Measurements from ENCODE around the gene KIDINS220. TPM values are rescaled to one million over a fixed set of nuclear protein-coding genes. Genes with fewer than 3 reads are reported as not detected.

The KIDINS220 gene
- total RNA-seq, 1 donor from 2014 or later, result 96.7 TPM

GRCh38 chr2:8774371-8774770, 63.0 kb downstream of the KIDINS220 start:
- H3K27ac Mint-ChIP-seq, result no peak overlapping the region
- H3K9me3 Mint-ChIP-seq (ENCODE audit: low read depth), result no peaks in the 10 kb centered on the region
- no peaks in the 10 kb centered on the region for H3K4me1 Mint-ChIP-seq (ENCODE audit: low read depth)
- TF ChIP-seq CTCF (IDR thresholded peaks at IDR 0.05; ENCODE audit: unreplicated experiment), result no peak
- H3K27me3 Mint-ChIP-seq, result no peaks in the 10 kb centered on the region
- H3K4me3 Mint-ChIP-seq (ENCODE audit: low read depth), result no peak overlapping the region
- H3K36me3 Mint-ChIP-seq (ENCODE audit: insufficient read depth), result peaks cover 35% of the 10 kb centered on the region
- no peak for DNase-seq (ENCODE audit: low spot score, unreplicated experiment)

GRCh38 chr2:8767324-8767723, 70.1 kb downstream of the KIDINS220 start:
- Mint-ChIP-seq H3K4me3 (ENCODE audit: low read depth) (no peak overlapping the region), H3K9me3 (ENCODE audit: low read depth) (no peaks in the 10 kb centered on the region), H3K36me3 (ENCODE audit: insufficient read depth) (peaks cover 25% of the 10 kb centered on the region), H3K27ac (no peak overlapping the region), H3K27me3 (no peaks in the 10 kb centered on the region), H3K4me1 (ENCODE audit: low read depth) (no peaks in the 10 kb centered on the region)
- no peak for TF ChIP-seq CTCF (IDR thresholded peaks at IDR 0.05; ENCODE audit: unreplicated experiment)
- DNase-seq (ENCODE audit: low spot score, unreplicated experiment), result no peak

GRCh38 chr2:8761529-8762164, 75.8 kb downstream of the KIDINS220 start:
- H3K27ac Mint-ChIP-seq, result no peak overlapping the region
- no peak overlapping the region for H3K4me3 Mint-ChIP-seq (ENCODE audit: low read depth)
- DNase-seq (ENCODE audit: low spot score, unreplicated experiment), result no peak
- H3K4me1 Mint-ChIP-seq (ENCODE audit: low read depth), result no peaks in the 10 kb centered on the region
- no peaks in the 10 kb centered on the region for H3K27me3 Mint-ChIP-seq
- peaks cover 30% of the 10 kb centered on the region for H3K36me3 Mint-ChIP-seq (ENCODE audit: insufficient read depth)
- TF ChIP-seq CTCF (IDR thresholded peaks at IDR 0.05; ENCODE audit: unreplicated experiment), result peak; percentile 68
- peaks cover 7% of the 10 kb centered on the region for H3K9me3 Mint-ChIP-seq (ENCODE audit: low read depth)

GRCh38 chr2:8756716-8757115, 80.7 kb downstream of the KIDINS220 start:
- H3K4me1 Mint-ChIP-seq (ENCODE audit: low read depth), result no peaks in the 10 kb centered on the region

GRCh38 chr2:8756230-8756629, 81.2 kb downstream of the KIDINS220 start:
- no peak for DNase-seq (ENCODE audit: low spot score, unreplicated experiment)
- H3K4me1 Mint-ChIP-seq (ENCODE audit: low read depth), result no peaks in the 10 kb centered on the region
- TF ChIP-seq CTCF (IDR thresholded peaks at IDR 0.05; ENCODE audit: unreplicated experiment), result no peak

More at GRCh38 chr2:8756716-8757115, 80.7 kb downstream of the KIDINS220 start:
- no peak overlapping the region for H3K27ac Mint-ChIP-seq
- no peak for TF ChIP-seq CTCF (IDR thresholded peaks at IDR 0.05; ENCODE audit: unreplicated experiment)
- no peaks in the 10 kb centered on the region for H3K27me3 Mint-ChIP-seq
- peaks cover 42% of the 10 kb centered on the region for H3K36me3 Mint-ChIP-seq (ENCODE audit: insufficient read depth)
- DNase-seq (ENCODE audit: low spot score, unreplicated experiment), result no peak
- H3K9me3 Mint-ChIP-seq (ENCODE audit: low read depth), result peaks cover 22% of the 10 kb centered on the region
- no peak overlapping the region for H3K4me3 Mint-ChIP-seq (ENCODE audit: low read depth)

More at GRCh38 chr2:8756230-8756629, 81.2 kb downstream of the KIDINS220 start:
- Mint-ChIP-seq H3K36me3 (ENCODE audit: insufficient read depth) (peaks cover 42% of the 10 kb centered on the region), H3K4me3 (ENCODE audit: low read depth) (no peak overlapping the region), H3K27me3 (no peaks in the 10 kb centered on the region), H3K27ac (no peak overlapping the region), H3K9me3 (ENCODE audit: low read depth) (peaks cover 22% of the 10 kb centered on the region)
